NCI-H2196 (cell line): Measurements from ENCODE around the gene SPPL3.

Experiments
- DNase-seq: peaks from one replicate; lab custom pipeline; 2025; ENCODE audit not compliant: unreplicated experiment; lab: John Stamatoyannopoulos, UW

The SPPL3 gene

GRCh38 chr12:120725659-120726509 is 178.3 kb downstream of the SPPL3 start, which contains the start of gene ACADS:
Gene ACADS (plus strand): TSS chr12:120725826. CDS start chr12:120725886, 60 bp downstream.
- peak; percentile 94 for DNase-seq

- DNase-seq, result no peak
These were observed 179.0 kb downstream of the SPPL3 start for GRCh38 chr12:120725151-120725658.

- no peak for DNase-seq
These were observed 179.4 kb downstream of the SPPL3 start for GRCh38 chr12:120724720-120725119.

- no peak for DNase-seq
These were observed 181.4 kb downstream of the SPPL3 start for GRCh38 chr12:120722784-120723183.

GRCh38 chr12:120721866-120722265 is 182.3 kb downstream of the SPPL3 start:
- no peak for DNase-seq

GRCh38 chr12:120720987-120721801 is 183.0 kb downstream of the SPPL3 start:
- no peak for DNase-seq

GRCh38 chr12:120720234-120720986 is 183.7 kb downstream of the SPPL3 start:
- DNase-seq, result no peak

GRCh38 chr12:120719496-120720233 is 184.5 kb downstream of the SPPL3 start:
- DNase-seq, result no peak

- no peak for DNase-seq
These were observed 185.1 kb downstream of the SPPL3 start for GRCh38 chr12:120719072-120719471.

GRCh38 chr12:120718055-120718454 is 186.1 kb downstream of the SPPL3 start:
- DNase-seq, result no peak

- peak; percentile 86 for DNase-seq
These were observed 190.2 kb downstream of the SPPL3 start for GRCh38 chr12:120713861-120714482.

- DNase-seq, result no peak
These were observed 191.5 kb downstream of the SPPL3 start for GRCh38 chr12:120712610-120713009.
